OCI-LY7 (cell line): ENCODE measurements around the gene PCA3. TPM values are rescaled to one million over a fixed set of nuclear protein-coding genes. Genes with fewer than 3 reads are reported as not detected.

ENCODE experiments used
- BruUV-seq: library from RNA; stranded (reverse); fragments of 400-500 nt; replicated peaks from 2 replicates; lab custom pipeline; 2021; lab: Mats Ljungman, UMichigan
- CTCF ChIA-PET: fragments of 300-600 bp; sonication (Branson Sonifier 250); formaldehyde crosslinking; loops from one replicate; lab custom pipeline; 2022; ENCODE audit warnings: antibody characterized with exemption; ENCODE audit not compliant: unreplicated experiment; lab: Charles Lee
- POLR2A ChIA-PET: fragments of 300-600 bp; sonication (Branson Sonifier 250); formaldehyde crosslinking; loops from one replicate; lab custom pipeline; 2022; ENCODE audit warnings: antibody characterized with exemption; lab: Charles Lee
- DNase-seq: peaks from one replicate; pipeline ENCODE4 v3.0.0-alpha.2; 2015; ENCODE audit warnings: low spot score
- H2AFZ ChIP-seq: fragments of 200-600 bp; sonication (generic), shearing (Covaris generic); 2 replicates; pipeline ENCODE4 v1.6.1; 2014; ENCODE audit warnings: mild to moderate bottlenecking, antibody characterized with exemption, low read length, moderate library complexity
- H3K27ac ChIP-seq: fragments of 200-600 bp; sonication (generic); 2 replicates; pipeline ENCODE4 v1.5.1; 2014; ENCODE audit warnings: mixed run types, low read depth, mild to moderate bottlenecking, moderate library complexity, low read length, inconsistent platforms; ENCODE audit not compliant: poor library complexity, severe bottlenecking
- H3K36me3 ChIP-seq: fragments of 200-600 bp; sonication (generic); 2 replicates; pipeline ENCODE4 v1.6.1; 2014; ENCODE audit warnings: mild to moderate bottlenecking, antibody characterized with exemption, low read length, moderate library complexity, mixed read lengths; ENCODE audit not compliant: insufficient read depth
- H3K4me1 ChIP-seq: fragments of 200-600 bp; sonication (generic); 2 replicates; pipeline ENCODE4 v1.5.1; 2014; ENCODE audit warnings: mild to moderate bottlenecking, low read length; ENCODE audit not compliant: insufficient read depth, poor library complexity, severe bottlenecking
- H3K4me2 ChIP-seq: fragments of 200-600 bp; sonication (generic); 2 replicates; pipeline ENCODE4 v1.6.1; 2014; ENCODE audit warnings: mild to moderate bottlenecking, low read length
- H3K4me3 ChIP-seq: fragments of 200-600 bp; sonication (generic); 2 replicates; pipeline ENCODE4 v1.5.1; 2014; ENCODE audit warnings: mild to moderate bottlenecking, low read depth, low read length; ENCODE audit not compliant: poor library complexity, severe bottlenecking
- H3K79me2 ChIP-seq: fragments of 200-600 bp; sonication (generic); 2 replicates; pipeline ENCODE4 v1.6.1; 2016; ENCODE audit warnings: low read depth, mild to moderate bottlenecking, low read length, moderate library complexity, mixed read lengths; ENCODE audit not compliant: insufficient read depth
- H3K9me2 ChIP-seq: fragments of 200-600 bp; sonication (generic); 2 replicates; pipeline ENCODE4 v1.6.1; 2016; ENCODE audit warnings: mild to moderate bottlenecking, low read length, mixed read lengths; ENCODE audit not compliant: insufficient read depth
- H3K9me3 ChIP-seq: fragments of 200-600 bp; sonication (generic); 2 replicates; pipeline ENCODE4 v1.6.1; 2014; ENCODE audit warnings: mild to moderate bottlenecking, mixed run types, low read length, mixed read lengths
- H4K20me1 ChIP-seq: fragments of 200-600 bp; sonication (generic); 2 replicates; pipeline ENCODE4 v1.6.1; 2014; ENCODE audit warnings: mild to moderate bottlenecking, antibody characterized with exemption, low read length, moderate library complexity, mixed read lengths; ENCODE audit not compliant: insufficient read depth
- CTCF ChIP-seq: fragments of 200-600 bp; sonication (generic); conservative IDR thresholded peaks from 2 replicates; pipeline ENCODE4 v1.5.1; 2014; ENCODE audit warnings: mild to moderate bottlenecking, antibody characterized with exemption, low read length, moderate library complexity, mixed read lengths
- EZH2phosphoT487 ChIP-seq: fragments of 200-600 bp; sonication (generic); IDR thresholded peaks from 2 replicates; pipeline ENCODE4 v1.6.1; 2018; ENCODE audit warnings: low read depth, borderline replicate concordance, mild to moderate bottlenecking, mixed run types, antibody characterized with exemption, low read length, moderate library complexity, mixed read lengths
- intact Hi-C: fragments of 100-400 bp; cut with micrococcal nuclease; formaldehyde crosslinking; loops from one replicate; pipeline ENCODE4 v1.10.0; 2022; ENCODE audit not compliant: unreplicated experiment
- total RNA-seq, 2 experiments: library from RNA; depleted of rRNA in 1 of 2; stranded (reverse); fragments of >200 nt in 1 of 2; shearing (Covaris generic) in 1 of 2; gene quantifications; 2 replicates each; pipeline ENCODE4 v1.2.3, GENCODE V29; 2014 to 2022

Gene PCA3
- total RNA-seq, 2 experiments from 2014 or later: not detected

DNA sequence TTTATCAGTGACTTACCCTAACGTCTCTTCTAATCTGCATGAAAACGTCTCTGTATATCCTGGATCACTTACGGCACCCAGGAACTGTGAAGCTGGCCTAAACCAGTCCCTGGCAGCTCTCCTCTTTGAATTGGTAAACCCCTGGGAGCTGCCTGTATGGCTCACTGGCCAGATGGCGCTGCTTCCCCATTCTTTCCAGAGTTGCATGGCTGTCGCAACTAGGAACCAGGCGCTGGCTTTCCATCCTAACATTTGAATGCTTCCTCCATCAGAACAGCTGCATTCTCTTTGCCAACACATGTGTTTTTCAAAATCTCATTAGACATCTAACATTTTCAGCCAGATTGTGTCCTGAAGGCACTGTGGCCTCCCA, 8.0 kb upstream of the PCA3 start:
- no peak for TF ChIP-seq CTCF
- TF ChIP-seq EZH2phosphoT487: no peak
- peak overlapping the region; percentile 34; the same call in 1 of the 2 replicates for H3K4me2 ChIP-seq
- no TSS peak for BruUV-seq
- H3K4me1 ChIP-seq: peaks cover 5% of the 10 kb centered on the region
- H2AFZ ChIP-seq: peak overlapping the region; percentile 50
- H3K27ac ChIP-seq: no peak overlapping the region
- H3K79me2 ChIP-seq: no peaks in the 10 kb centered on the region
- H4K20me1 ChIP-seq: no peaks in the 10 kb centered on the region
- H3K4me3 ChIP-seq: no peak overlapping the region
- no peaks in the 10 kb centered on the region for H3K36me3 ChIP-seq
- ChIA-PET CTCF (no interaction called here), POLR2A (interaction anchor here (1.4 to 1.5 kb wide), 2 partner anchors 352 to 362 kb away, joined by 3 to 5 read pairs; partner anchors contain the start of gene RFK)
- no peaks in the 10 kb centered on the region for H3K9me2 ChIP-seq
- no peaks in the 10 kb centered on the region for H3K9me3 ChIP-seq
- no peak for DNase-seq
- intact Hi-C loops: no loop called here

- Histone ChIP-seq H3K9me2 (no peaks in the 10 kb centered on the region), H4K20me1 (no peaks in the 10 kb centered on the region), H3K4me1 (peaks cover 5% of the 10 kb centered on the region), H3K4me2 (no peak overlapping the region), H3K9me3 (no peaks in the 10 kb centered on the region), H3K27ac (no peak overlapping the region), H3K79me2 (no peaks in the 10 kb centered on the region), H3K36me3 (no peaks in the 10 kb centered on the region), H2AFZ (no peak overlapping the region), H3K4me3 (no peak overlapping the region)
- intact Hi-C loops: no loop called here
- DNase-seq: no peak
- POLR2A ChIA-PET: interaction anchor here (0.5 to 1.5 kb wide), 7 partner anchors 15 to 1729 kb away, joined by 3 to 5 read pairs (median 3); partner anchors contain the start of gene RFK
- CTCF ChIA-PET: no interaction called here
- BruUV-seq: no TSS peak
- no peak for TF ChIP-seq EZH2phosphoT487
- TF ChIP-seq CTCF: no peak
These were observed 7.1 kb upstream of the PCA3 start for GRCh38 chr9:76756941-76757673.

DNA sequence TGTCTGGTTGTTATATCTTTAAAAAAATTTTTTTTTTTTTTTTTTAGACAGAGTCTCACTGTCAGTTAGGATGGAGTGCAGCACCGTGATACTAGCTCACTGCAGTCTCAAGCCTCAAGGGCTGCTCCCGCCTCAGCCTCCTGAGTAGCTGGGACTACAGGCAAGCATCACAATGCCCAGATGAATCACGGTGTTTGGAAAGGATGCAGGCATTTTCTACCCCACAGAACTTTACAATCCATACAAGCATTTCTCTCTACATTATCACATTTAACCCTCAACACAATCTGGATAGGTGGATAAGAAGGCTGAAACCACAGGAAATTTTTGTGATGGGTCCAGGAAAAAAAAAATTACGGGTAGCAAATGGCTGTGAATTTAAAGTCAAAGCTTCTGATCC, 5.8 kb upstream of the PCA3 start:
- TF ChIP-seq EZH2phosphoT487 (no peak), CTCF (no peak)
- intact Hi-C loops: no loop called here
- H4K20me1 ChIP-seq: no peaks in the 10 kb centered on the region
- no peaks in the 10 kb centered on the region for H3K9me3 ChIP-seq
- H3K4me3 ChIP-seq: no peak overlapping the region
- H3K9me2 ChIP-seq: no peaks in the 10 kb centered on the region
- no peak for DNase-seq
- no peak overlapping the region for H3K27ac ChIP-seq
- ChIA-PET CTCF (no interaction called here), POLR2A (interaction anchor here (0.5 kb wide), 1 partner anchor 577 kb away, joined by 4 read pairs; no protein-coding TSS in a partner anchor)
- no peaks in the 10 kb centered on the region for H3K36me3 ChIP-seq
- H3K4me1 ChIP-seq: peaks cover 5% of the 10 kb centered on the region
- BruUV-seq: no TSS peak
- no peaks in the 10 kb centered on the region for H3K79me2 ChIP-seq
- H3K4me2 ChIP-seq: no peak overlapping the region
- no peak overlapping the region for H2AFZ ChIP-seq
